GM12864 (cell line): ENCODE data around the gene EXOC2.

ENCODE experiments used
- DNase-seq: peaks from one replicate; pipeline ENCODE4 v3.0.0-alpha.2; 2011; ENCODE audit warnings: low read depth
- H3K4me3 ChIP-seq: 2 replicates; pipeline ENCODE4 v1.5.1; 2011; ENCODE audit warnings: mild to moderate bottlenecking, low read depth, low read length, control low read depth
- CTCF ChIP-seq: IDR thresholded peaks from 2 replicates; pipeline ENCODE4 v1.5.1; 2011; ENCODE audit warnings: low read depth, mild to moderate bottlenecking, moderate library complexity, low read length, control low read depth, inconsistent platforms; ENCODE audit errors: missing control alignments

EXOC2 gene

DNA sequence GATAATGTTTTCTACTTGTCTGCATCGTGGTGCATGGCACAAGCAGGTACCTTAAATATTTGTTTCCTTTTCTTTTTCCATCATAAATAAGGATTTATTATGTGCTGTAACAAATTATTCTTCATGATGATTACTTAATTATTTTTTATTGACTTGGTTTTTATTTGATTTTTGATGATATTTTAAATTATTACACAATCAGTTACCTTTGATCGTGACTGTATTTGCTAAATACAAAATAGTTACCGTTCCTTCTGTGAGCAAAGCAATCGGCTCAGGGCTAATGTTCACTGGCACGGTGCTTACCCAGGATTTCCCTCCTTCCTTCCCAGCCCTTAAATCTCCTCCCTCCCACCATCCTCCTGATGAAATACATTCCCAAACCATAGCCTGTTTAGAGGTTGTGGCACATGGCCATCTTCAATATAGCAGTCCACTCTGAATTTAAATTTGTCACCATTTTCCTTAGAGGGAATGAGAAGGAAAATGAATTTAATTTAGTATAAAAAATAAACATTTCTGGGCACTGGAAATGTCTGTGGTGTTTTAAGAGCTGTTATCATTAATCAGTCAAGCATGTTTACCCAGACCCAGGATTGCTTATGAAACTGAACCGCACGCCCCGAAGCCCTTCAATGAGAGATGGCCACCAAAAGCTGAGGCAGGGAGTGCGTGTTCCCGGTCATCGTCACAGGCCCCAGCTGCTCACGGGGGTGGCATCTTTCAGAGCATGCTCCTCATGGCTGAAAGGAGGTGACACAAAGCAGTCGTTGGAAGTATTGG lies 23.0 kb upstream of the EXOC2 start:
- no peak for DNase-seq

DNA sequence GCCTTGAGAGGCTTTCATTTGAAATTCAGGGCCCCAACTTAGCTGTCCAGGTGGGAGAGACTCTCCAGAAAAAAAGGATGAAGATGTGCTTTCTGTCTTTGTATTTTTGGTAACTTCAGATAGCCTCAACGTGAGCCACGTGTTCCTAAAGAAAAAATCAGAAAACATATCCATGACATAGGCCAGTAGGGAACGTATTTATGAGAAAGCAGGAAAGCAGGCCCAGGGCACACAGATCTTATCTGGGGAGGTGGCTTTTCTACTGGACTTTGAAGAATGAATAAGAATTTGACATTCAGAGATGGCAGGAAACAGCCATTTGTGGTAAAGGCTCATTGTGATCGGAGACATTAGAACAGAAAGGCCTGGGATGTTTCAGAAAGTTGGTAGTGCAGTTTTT lies 21.2 kb upstream of the EXOC2 start:
- DNase-seq = no peak
- no peak for TF ChIP-seq CTCF
- no peak overlapping the region for H3K4me3 ChIP-seq

More for the DNA sequence above, 23.0 kb upstream of the EXOC2 start:
- no peak for TF ChIP-seq CTCF
- H3K4me3 ChIP-seq = no peak overlapping the region

DNA sequence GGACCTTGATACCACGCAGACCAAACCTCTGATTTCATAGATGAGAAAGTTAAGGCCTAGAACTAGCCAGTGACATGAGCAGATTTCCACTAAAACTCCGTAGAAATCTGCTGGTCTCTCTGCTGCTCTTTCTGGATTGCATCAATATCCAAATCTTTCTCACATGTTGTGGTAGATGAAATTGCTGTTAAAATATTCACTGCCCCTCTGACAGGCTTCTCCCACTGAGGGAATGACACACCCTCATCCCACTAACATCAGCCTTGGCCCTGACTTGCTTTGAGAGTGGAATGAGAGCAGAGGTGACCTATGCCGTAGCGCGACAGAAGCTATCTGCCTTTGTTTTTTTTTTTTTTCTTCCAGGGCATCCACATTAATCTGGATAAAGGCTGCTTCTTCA lies 20.4 kb upstream of the EXOC2 start:
- no peak for DNase-seq
- no peak for TF ChIP-seq CTCF
- no peak overlapping the region for H3K4me3 ChIP-seq

- no peak overlapping the region for H3K4me3 ChIP-seq
- no peak for TF ChIP-seq CTCF
- DNase-seq = no peak
These were observed 19.9 kb upstream of the EXOC2 start for GRCh38 chr6:712805-713204.

GRCh38 chr6:711925-712324 lies 19.0 kb upstream of the EXOC2 start:
- TF ChIP-seq CTCF = no peak
- no peak for DNase-seq
- no peak overlapping the region for H3K4me3 ChIP-seq

DNA sequence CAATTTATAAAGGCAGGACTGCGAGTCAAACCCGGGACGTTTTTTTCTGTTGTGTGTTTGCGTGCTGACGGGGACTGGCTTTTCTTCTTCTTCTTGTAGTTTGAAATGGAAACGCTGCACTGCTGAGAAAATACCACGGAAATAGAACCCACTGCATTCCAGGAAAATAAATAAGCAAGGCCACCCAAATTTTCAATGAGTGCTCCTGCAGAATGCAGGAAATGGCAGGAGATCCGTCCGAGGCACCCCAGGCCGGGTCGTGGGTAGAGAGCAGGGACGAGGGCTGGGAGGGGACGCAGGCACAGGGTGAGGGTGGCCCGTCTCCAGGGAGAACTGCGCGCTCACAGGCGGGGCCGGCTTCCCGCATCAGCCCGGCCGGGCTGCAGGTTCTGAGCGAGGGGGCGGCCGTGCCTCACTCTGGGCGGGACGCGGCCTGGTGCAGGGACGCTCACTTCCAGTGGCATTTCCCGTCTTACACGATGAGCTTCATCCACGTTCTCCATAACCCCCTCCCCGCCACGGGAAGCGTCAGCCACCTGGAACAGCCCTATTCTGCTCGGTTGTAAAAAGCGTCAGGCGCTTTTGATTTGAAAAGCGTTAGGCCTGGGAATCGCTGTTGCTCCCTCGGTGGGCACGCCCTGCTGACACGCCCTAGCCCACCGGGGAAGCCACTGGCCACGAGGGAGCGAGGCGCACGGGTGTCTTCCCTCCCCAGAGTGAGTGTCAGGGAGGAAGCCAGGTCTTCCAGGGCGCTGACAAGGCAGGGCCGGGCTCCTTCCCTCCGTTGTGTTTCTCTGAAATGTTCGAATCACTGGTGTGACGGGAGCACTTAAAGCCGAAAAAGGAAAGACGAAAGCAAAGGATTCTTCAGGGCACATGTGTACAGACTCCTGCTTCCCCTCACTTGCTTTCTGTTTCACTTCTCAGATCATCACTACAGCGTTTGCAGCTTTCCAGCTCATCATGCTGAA lies 17.9 kb upstream of the EXOC2 start:
- no peak for TF ChIP-seq CTCF
- peak; percentile 65 for DNase-seq
- peak overlapping the region; percentile 60 for H3K4me3 ChIP-seq
